SK-N-MC (cell line): ENCODE results near the gene MPHOSPH9.

Experiments used
- EZH2 ChIP-seq: fragments of 200-600 bp; sonication (generic); IDR thresholded peaks from one replicate; pipeline ENCODE4 v1.6.1; 2017; ENCODE audit warnings: antibody characterized with exemption
- FOXP2 ChIP-seq: optimal IDR thresholded peaks from 2 replicates; pipeline ENCODE3; 2011; ENCODE audit warnings: mild to moderate bottlenecking, moderate library complexity; ENCODE audit not compliant: insufficient read depth; ENCODE audit errors: extremely low read length, control extremely low read depth
- POLR2AphosphoS5 ChIP-seq: IDR thresholded peaks from 2 replicates; pipeline ENCODE4 v1.6.1; 2012; ENCODE audit warnings: mild to moderate bottlenecking, low read depth, low read length, borderline replicate concordance

DNA sequence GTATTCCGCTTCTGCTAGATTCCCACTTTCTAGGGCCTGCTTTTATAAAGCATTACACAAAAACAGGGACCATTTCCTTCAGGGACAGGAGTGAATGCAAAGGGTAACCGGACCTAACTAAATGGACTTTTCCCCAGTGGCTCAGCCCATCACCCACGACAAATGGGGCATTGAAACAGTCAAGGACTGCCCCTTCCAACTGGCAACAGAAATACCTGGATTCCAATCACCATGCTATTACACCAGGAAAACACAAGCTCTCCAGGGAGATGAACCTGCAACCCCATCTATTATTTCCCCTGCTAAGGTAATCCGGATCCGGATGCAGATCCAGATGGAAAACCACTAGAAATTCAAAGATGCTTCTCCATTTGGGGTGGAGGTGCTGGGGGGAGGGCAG lies 1.0 kb downstream of the MPHOSPH9 start:
- TF ChIP-seq EZH2 (no peak), POLR2AphosphoS5 (no peak), FOXP2 (no peak)
